MM.1S (cell line): ENCODE results near the gene PRR36.

Source experiments
- CTCF ChIP-seq: fragments of 300-600 bp; sonication (generic); IDR thresholded peaks from 2 replicates; pipeline ENCODE4 v1.5.1; 2016; ENCODE audit warnings: antibody characterized with exemption, low read length, mixed read lengths
- EZH2phosphoT487 ChIP-seq: fragments of 300-600 bp; sonication (generic); IDR thresholded peaks from 2 replicates; pipeline ENCODE4 v1.6.1; 2018; ENCODE audit warnings: antibody characterized with exemption, low read length

DNA sequence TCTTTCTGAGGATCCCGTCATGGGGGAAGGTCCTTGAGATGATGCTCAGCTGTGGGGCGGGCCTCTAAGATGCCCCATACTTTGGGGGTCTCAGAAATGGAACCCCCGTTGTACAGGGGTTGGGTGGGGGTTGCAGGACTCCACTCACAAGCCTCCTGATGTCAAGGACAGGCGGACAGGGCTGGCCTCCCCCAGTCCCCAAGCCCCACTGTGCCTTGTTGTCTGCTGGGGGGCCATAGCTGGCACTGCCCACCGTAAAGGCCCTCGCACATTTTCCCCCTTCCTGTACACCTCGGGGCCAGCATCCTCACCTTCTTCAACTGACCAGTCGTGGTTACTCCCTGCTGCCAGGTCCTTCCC, 48.6 kb upstream of the PRR36 start:
- no peak for TF ChIP-seq CTCF
- TF ChIP-seq EZH2phosphoT487, result no peak
